Erythroblast (primary cell): ENCODE results near the gene SIK2.

ENCODE experiments used
- GATA1 ChIP-seq: IDR thresholded peaks from 2 replicates; pipeline ENCODE4 v1.6.1; 2011; ENCODE audit warnings: low read depth, mild to moderate bottlenecking, control low read depth, low read length, moderate library complexity
- POLR2A ChIP-seq: IDR thresholded peaks from 2 replicates; pipeline ENCODE4 v1.6.1; 2011; ENCODE audit warnings: mild to moderate bottlenecking, low read length

DNA sequence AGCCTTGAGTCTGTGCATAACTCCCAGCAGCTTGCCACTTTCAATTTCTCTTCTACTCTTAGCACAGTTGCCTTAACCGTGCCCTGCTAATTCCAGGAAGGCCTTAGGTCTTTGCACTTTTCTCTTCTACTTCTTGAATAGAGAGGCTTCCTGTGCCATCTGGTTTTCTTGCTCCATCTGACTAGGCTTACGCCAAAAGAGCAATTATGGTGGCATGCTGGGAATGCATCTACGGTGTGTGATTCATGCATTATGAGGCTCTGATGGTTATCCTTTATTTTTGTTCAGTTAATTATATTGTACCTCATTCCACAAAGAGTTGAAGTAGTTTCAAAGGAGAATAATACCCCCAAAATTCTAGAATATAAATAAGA, 29.4 kb downstream of the SIK2 start:
- TF ChIP-seq POLR2A: no peak
- TF ChIP-seq GATA1: no peak
